Colonic mucosa (tissue), 4 donors: Measurements from ENCODE around the gene C3. TPM values are rescaled to one million over a fixed set of nuclear protein-coding genes. Genes with fewer than 3 reads are reported as not detected.

Source experiments
- DNase-seq: peaks from one replicate; pipeline ENCODE4 v3.0.0-alpha.2; 2020
- H3K27ac ChIP-seq: fragments of 200-600 bp; one replicate; pipeline ENCODE4 v1.8.0; 2021
- H3K27me3 ChIP-seq: fragments of 200-600 bp; one replicate; pipeline ENCODE4 v1.8.0; 2021
- H3K36me3 ChIP-seq: fragments of 200-600 bp; one replicate; pipeline ENCODE4 v1.8.0; 2021
- H3K4me1 ChIP-seq: fragments of 200-600 bp; one replicate; pipeline ENCODE4 v1.8.0; 2021; ENCODE audit warnings: mild to moderate bottlenecking
- H3K4me3 ChIP-seq: fragments of 200-600 bp; one replicate; pipeline ENCODE4 v1.8.0; 2021
- H3K9ac ChIP-seq, 2 donors: one replicate each; pipeline ENCODE4 v1.7.0; 2013; ENCODE audit warnings: control low read depth in 2 of 2, low read depth in 2 of 2, low read length in 2 of 2
- H3K9me3 ChIP-seq: fragments of 200-600 bp; one replicate; pipeline ENCODE4 v1.8.0; 2021
- intact Hi-C: fragments of 100-400 bp; cut with DNase I; formaldehyde crosslinking; loops from one replicate; pipeline ENCODE4 v1.14.1; 2022
- total RNA-seq, 2 donors: library from RNA; stranded (reverse); fragmentation: NEBNext Ultra II Directional in 1 of 2; extraction: Animal tissue kit (Norgen Biotek cat#: 25700) in 1 of 2; gene quantifications; one replicate each; pipeline ENCODE4 v1.2.1, GENCODE V29; 2021
- TF ChIP-seq, protein P1 (sequence below): fragments of 200-600 bp; IDR thresholded peaks from one replicate; pipeline ENCODE4 v1.8.0; 2022; ENCODE audit warnings: antibody characterized with exemption, mild to moderate bottlenecking
- donor health status: healthy.
- donor health status: DM: no; HTN: no; CAD: no.
- donor health status: DM: no; HTN: no; CAD: no.

Gene C3
- total RNA-seq, 2 donors from 2014 or later: 28.2 to 83.9 TPM

DNA sequence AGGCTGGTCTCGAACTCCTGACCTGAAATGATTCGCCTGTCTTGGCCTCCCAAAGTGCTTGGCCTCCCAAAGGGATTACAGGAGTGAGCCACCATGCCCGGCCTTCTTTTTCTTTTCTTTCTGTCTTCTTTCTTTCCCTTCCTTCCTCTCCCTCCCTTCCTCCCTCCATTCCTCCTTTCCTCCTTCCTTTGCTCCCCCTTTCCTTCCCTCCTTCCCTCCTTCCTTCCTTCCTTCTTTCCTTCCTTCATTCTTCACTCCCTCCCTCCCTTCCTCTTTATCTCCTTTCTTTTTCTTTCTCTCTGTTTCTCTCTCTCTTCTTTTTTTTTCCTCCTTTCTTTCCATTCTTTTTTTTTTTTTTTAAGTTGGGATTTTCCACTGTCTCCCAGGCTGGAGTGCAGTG is 12.1 kb downstream of the C3 start:
- Histone ChIP-seq H3K9ac (no peak overlapping the region), H3K27me3 (no peaks in the 10 kb centered on the region), H3K4me3 (no peak overlapping the region), H3K27ac (no peak overlapping the region), H3K9me3 (no peaks in the 10 kb centered on the region), H3K4me1 (no peaks in the 10 kb centered on the region), H3K36me3 (no peaks in the 10 kb centered on the region)
- intact Hi-C loops: no loop called here
- DNase-seq: no peak
- TF ChIP-seq, protein P1, sequence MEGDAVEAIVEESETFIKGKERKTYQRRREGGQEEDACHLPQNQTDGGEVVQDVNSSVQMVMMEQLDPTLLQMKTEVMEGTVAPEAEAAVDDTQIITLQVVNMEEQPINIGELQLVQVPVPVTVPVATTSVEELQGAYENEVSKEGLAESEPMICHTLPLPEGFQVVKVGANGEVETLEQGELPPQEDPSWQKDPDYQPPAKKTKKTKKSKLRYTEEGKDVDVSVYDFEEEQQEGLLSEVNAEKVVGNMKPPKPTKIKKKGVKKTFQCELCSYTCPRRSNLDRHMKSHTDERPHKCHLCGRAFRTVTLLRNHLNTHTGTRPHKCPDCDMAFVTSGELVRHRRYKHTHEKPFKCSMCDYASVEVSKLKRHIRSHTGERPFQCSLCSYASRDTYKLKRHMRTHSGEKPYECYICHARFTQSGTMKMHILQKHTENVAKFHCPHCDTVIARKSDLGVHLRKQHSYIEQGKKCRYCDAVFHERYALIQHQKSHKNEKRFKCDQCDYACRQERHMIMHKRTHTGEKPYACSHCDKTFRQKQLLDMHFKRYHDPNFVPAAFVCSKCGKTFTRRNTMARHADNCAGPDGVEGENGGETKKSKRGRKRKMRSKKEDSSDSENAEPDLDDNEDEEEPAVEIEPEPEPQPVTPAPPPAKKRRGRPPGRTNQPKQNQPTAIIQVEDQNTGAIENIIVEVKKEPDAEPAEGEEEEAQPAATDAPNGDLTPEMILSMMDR: no peak

DNA sequence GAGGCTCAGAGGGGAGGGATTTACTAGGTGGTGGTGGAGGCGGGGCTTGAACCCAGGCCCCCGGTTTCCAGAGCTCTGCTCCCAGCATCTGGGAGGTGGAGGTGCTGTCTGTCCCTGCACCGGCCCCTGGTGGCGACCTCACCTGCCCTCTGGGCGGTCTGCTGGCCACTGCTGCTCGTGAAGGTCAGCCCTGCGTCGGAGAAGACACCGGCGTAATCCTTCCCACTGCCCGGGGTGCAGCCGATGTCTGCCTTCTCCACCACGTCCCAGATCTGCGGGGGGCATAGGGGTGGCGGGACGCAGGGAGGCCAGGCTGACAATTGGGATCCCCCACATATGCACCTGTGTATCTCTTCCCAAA is 12.8 kb downstream of the C3 start:
- DNase-seq: no peak
- Histone ChIP-seq H3K9ac (no peak overlapping the region), H3K4me1 (no peaks in the 10 kb centered on the region), H3K27ac (no peak overlapping the region), H3K4me3 (no peak overlapping the region), H3K36me3 (no peaks in the 10 kb centered on the region), H3K27me3 (no peaks in the 10 kb centered on the region), H3K9me3 (no peaks in the 10 kb centered on the region)
- intact Hi-C loops: no loop called here
- TF ChIP-seq, protein P1: no peak

DNA sequence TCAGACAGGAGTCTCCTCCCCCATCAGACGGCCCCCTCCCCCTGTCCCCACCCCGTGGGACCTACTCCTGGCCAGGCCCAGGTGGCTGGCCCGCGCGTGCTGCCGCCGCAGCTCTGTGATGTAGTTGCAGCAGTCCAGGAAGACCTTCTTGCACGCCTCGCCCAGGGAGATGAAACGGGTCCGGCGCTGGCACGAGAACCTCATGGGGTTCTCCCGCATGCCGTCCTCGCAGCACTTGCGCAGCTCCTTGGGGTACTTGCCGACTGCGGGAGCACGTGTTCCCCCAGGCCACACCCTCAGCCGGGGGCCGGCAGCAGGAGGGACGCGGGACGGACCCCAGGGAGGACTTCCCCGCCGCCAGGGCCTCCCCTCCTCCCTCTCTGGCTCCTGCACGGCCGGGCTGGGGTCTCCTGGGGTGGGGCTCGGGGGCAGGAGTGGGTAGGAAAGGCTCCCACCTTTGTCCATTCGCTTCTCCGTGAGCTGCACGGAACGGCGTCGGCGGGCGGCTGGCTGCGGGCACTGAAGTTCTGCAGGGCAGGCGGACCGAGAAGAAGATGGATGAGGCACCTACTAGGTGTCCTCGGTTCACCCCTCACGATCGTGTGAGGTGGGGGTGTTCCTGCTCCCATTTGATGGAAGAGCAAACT is 13.3 kb downstream of the C3 start:
- no peak overlapping the region for H3K9ac ChIP-seq
- H3K27ac ChIP-seq: no peak overlapping the region
- H3K27me3 ChIP-seq: no peaks in the 10 kb centered on the region
- H3K9me3 ChIP-seq: no peaks in the 10 kb centered on the region
- intact Hi-C loops: no loop called here
- no peaks in the 10 kb centered on the region for H3K4me1 ChIP-seq
- no peak for DNase-seq
- H3K4me3 ChIP-seq: no peak overlapping the region
- TF ChIP-seq, protein P1: no peak
- no peaks in the 10 kb centered on the region for H3K36me3 ChIP-seq

DNA sequence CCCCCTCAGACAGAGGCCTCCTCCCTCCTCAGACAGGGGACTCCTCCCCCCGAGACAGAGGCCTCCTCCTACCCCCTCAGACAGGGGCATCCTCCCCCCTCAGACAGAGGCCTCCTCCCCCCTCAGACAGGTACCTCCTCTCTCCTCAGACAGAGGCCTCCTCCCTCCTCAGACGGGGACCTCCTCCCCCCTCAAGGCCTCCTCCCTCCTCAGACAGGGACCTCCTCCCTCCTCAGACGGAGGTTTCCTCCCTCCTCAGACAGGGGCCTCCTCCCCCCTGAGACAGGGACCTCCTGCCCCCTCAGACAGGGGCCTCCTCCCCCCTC is 13.9 kb downstream of the C3 start:
- Histone ChIP-seq H3K9me3 (no peaks in the 10 kb centered on the region), H3K27ac (no peak overlapping the region), H3K36me3 (no peaks in the 10 kb centered on the region), H3K27me3 (no peaks in the 10 kb centered on the region), H3K9ac (no peak overlapping the region), H3K4me1 (no peaks in the 10 kb centered on the region), H3K4me3 (no peak overlapping the region)
- no peak for DNase-seq
- TF ChIP-seq, protein P1: no peak
- intact Hi-C loops: no loop called here

DNA sequence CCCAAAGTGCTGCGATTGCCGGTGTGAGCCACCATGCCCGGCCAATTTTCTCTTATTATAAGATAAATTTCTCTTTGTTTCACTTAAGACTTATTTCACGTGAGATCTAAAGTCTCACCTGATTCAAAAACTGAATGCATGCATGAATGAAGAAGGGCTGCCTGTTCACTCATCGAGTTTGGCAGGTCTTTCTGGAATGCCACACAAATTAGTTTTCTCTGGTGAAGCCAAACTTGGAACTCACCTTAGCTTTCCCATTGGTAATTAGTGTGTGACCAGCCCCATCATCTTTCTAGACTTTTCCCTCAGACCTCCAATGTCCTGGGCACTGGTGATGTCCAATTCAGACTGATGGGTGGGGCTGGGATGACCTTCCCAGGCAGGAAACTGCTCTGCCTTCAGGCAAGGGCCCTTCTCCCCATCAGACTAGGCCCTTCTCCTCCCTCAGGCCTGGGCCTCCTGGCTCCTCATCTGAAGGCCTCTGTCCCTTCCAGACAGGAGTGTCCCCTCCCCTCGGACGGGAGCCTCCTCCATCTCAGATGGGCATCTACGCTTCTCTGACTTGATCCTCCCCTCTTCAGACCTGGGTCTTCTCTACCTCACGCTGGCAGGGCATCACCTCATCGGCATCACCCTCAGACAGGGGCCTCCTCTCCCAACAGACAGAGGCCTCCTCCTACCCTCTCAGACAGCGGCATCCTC is 14.4 kb downstream of the C3 start:
- H3K27me3 ChIP-seq: no peaks in the 10 kb centered on the region
- intact Hi-C loops: no loop called here
- TF ChIP-seq, protein P1: no peak
- DNase-seq: no peak
- no peaks in the 10 kb centered on the region for H3K36me3 ChIP-seq
- H3K9ac ChIP-seq: no peak overlapping the region
- H3K4me3 ChIP-seq: no peak overlapping the region
- H3K27ac ChIP-seq: no peak overlapping the region
- no peaks in the 10 kb centered on the region for H3K4me1 ChIP-seq
- H3K9me3 ChIP-seq: no peaks in the 10 kb centered on the region
